Putamen (tissue), 1 donor: ENCODE data around the gene TANGO2.

ENCODE experiments used
- DNase-seq: peaks from one replicate; pipeline ENCODE4 v3.0.0-alpha.2; 2016; ENCODE audit warnings: low spot score

The TANGO2 gene

GRCh38 chr22:20020533-20021195 is at the start of gene TANGO2:
TSS of gene TANGO2 (plus strand) at chr22:20021110. CDS start at chr22:20036799, 15,689 bp downstream.
- peak; percentile 91 for DNase-seq

GRCh38 chr22:19971276-19972124 is 49.4 kb upstream of the TANGO2 start:
- no peak for DNase-seq

GRCh38 chr22:19972251-19972650 is 48.7 kb upstream of the TANGO2 start:
- DNase-seq = no peak

GRCh38 chr22:19972652-19973550 is 48.0 kb upstream of the TANGO2 start:
- DNase-seq = no peak

- DNase-seq = no peak
Measured at GRCh38 chr22:19973551-19974267, 47.2 kb upstream of the TANGO2 start.

GRCh38 chr22:19974268-19974861 is 46.5 kb upstream of the TANGO2 start:
- DNase-seq = no peak

GRCh38 chr22:19974935-19975706 is 45.8 kb upstream of the TANGO2 start:
- no peak for DNase-seq

- no peak for DNase-seq
Measured at GRCh38 chr22:19975707-19976035, 45.2 kb upstream of the TANGO2 start.

- DNase-seq = no peak
Measured at GRCh38 chr22:19976671-19977070, 44.2 kb upstream of the TANGO2 start.

GRCh38 chr22:19977296-19978243 is 43.3 kb upstream of the TANGO2 start:
- DNase-seq = no peak

- no peak for DNase-seq
Measured at GRCh38 chr22:19978748-19979147, 42.2 kb upstream of the TANGO2 start.

- DNase-seq = no peak
Measured at GRCh38 chr22:19979712-19980493, 41.0 kb upstream of the TANGO2 start.

- no peak for DNase-seq
Measured at GRCh38 chr22:19980766-19981165, 40.1 kb upstream of the TANGO2 start.

GRCh38 chr22:19981171-19981960 is 39.5 kb upstream of the TANGO2 start:
- no peak for DNase-seq

- no peak for DNase-seq
Measured at GRCh38 chr22:19981961-19982920, 38.7 kb upstream of the TANGO2 start.

- no peak for DNase-seq
Measured at GRCh38 chr22:19982991-19983578, 37.8 kb upstream of the TANGO2 start.
